ENCODE data around the gene ANO2. TPM values are rescaled to one million over a fixed set of nuclear protein-coding genes. Genes with fewer than 3 reads are reported as not detected.

Gene ANO2
- total RNA-seq, 4 donors from 2014 or later: 0.59 to 51.7 (median 15.1) TPM

DNA sequence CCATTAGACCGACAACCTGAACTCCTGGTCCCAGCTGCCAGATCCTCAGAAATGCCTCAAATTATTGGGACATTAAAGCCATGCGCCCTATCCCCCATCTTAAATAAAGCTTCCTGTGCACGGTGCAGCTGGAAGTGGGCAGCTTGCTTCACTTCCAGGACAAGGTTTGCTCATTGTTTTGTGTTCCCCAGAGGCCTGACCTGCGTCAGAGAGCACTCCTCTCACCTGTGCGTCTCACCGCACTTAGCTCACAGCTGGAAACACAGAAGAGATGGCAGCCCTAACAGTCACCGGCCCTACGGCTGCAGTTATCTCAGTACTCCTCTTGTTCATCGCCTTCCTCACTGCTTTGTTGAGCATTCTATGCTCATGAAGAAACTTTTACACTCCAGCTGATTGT lies 135.5 kb downstream of the ANO2 start:
- intact Hi-C loops (cut with DNase I; ENCODE audit: low total_unique reads): no loop called here
- no peak overlapping the region for H3K27ac ChIP-seq
- H3K36me3 ChIP-seq: no peaks in the 10 kb centered on the region
- TF ChIP-seq CTCF (IDR thresholded peaks at IDR 0.05) (no peak), POLR2A (IDR thresholded peaks at IDR 0.05) (no peak)
- H3K4me3 ChIP-seq: no peak overlapping the region
- no peaks in the 10 kb centered on the region for H3K27me3 ChIP-seq
- no peaks in the 10 kb centered on the region for H3K4me1 ChIP-seq
- DNase-seq: no peak
- no peaks in the 10 kb centered on the region for H3K9me3 ChIP-seq

GRCh38 chr12:5808981-5809380 lies 136.1 kb downstream of the ANO2 start:
- H3K36me3 ChIP-seq: no peaks in the 10 kb centered on the region
- no peaks in the 10 kb centered on the region for H3K9me3 ChIP-seq
- TF ChIP-seq CTCF (IDR thresholded peaks at IDR 0.05): no peak
- no peak for TF ChIP-seq POLR2A (IDR thresholded peaks at IDR 0.05)
- no peaks in the 10 kb centered on the region for H3K27me3 ChIP-seq
- no peak overlapping the region for H3K4me3 ChIP-seq
- no peak overlapping the region for H3K27ac ChIP-seq
- intact Hi-C loops (cut with DNase I; ENCODE audit: low total_unique reads): no loop called here
- no peaks in the 10 kb centered on the region for H3K4me1 ChIP-seq
- no peak for DNase-seq

DNA sequence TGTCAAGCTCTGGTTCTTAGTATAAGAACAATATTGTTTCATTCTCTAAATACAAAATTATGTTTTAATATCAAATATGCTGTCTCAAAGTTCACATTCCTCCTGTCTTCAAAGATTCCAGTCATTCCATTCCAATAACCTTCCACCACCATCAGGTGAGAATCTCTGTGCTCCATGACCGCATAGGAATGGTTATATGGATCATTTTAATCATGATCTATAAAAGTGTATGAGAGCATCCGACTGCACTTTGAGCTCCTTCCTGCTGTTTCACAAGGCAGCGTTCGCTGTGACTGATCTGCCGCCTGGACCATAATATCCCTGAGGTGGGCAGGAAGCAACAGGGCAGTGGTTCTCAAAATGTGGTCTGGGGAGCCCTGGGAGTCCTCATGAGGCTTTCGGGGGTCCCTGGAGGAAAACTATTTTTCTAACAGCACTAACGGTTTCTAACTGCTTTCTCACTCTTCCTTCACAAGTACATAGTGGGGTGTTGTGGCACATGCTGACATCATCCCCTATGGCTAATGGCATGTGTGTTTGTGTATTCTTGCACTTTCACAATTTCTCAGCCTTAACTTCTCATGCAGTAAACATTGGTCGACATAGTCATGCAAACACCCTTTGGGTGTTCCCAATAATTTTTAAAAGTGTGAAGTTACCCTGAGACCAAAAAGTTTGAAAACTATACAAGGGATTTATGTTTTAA lies 137.4 kb downstream of the ANO2 start:
- no peaks in the 10 kb centered on the region for H3K36me3 ChIP-seq
- no peak overlapping the region for H3K27ac ChIP-seq
- no peaks in the 10 kb centered on the region for H3K4me1 ChIP-seq
- no peak for TF ChIP-seq CTCF (IDR thresholded peaks at IDR 0.05)
- no peak for TF ChIP-seq POLR2A (IDR thresholded peaks at IDR 0.05)
- no peak for DNase-seq
- intact Hi-C loops (cut with DNase I; ENCODE audit: low total_unique reads): no loop called here
- H3K9me3 ChIP-seq: no peaks in the 10 kb centered on the region
- no peaks in the 10 kb centered on the region for H3K27me3 ChIP-seq
- H3K4me3 ChIP-seq: no peak overlapping the region

GRCh38 chr12:5807090-5807414 lies 138.0 kb downstream of the ANO2 start:
- intact Hi-C loops (cut with DNase I; ENCODE audit: low total_unique reads): no loop called here
- H3K4me3 ChIP-seq: no peak overlapping the region
- H3K27me3 ChIP-seq: no peaks in the 10 kb centered on the region
- H3K36me3 ChIP-seq: no peaks in the 10 kb centered on the region
- H3K9me3 ChIP-seq: no peaks in the 10 kb centered on the region
- no peaks in the 10 kb centered on the region for H3K4me1 ChIP-seq
- no peak for DNase-seq
- TF ChIP-seq CTCF (IDR thresholded peaks at IDR 0.05): no peak
- no peak for TF ChIP-seq POLR2A (IDR thresholded peaks at IDR 0.05)
- H3K27ac ChIP-seq: no peak overlapping the region

DNA sequence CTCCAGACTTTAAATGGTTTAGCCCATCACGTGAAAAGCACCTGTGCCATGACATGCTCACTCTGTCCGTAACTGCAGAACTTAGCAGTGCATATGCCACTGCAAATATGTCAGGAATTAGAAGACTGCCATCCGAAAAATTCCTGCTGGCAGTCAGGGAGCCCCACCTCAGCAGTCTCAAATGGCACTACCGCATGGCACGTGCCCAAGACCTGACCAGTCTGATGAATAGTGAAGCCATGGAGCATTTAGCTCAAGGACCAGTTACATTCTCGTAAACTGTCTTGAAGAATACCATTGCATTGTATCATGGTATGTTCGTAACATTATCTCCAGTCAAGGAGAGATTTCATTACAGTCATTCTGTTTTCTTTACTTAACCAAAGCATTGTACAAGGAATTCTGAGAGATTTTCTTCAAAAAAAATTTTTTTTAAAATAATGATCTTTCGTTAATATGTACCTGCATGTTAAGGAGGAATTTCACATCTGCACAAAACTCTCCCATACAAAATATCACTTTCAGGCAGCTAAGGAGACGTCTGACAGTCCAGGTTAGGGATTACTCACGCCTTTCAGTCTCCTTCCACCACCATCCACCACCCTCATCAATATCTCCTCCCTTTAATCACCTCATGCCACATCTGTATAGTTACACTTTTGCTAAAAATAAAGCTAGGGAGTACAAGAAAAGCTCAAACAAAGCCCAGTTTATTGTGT lies 138.5 kb downstream of the ANO2 start:
- Histone ChIP-seq H3K27ac (no peak overlapping the region), H3K27me3 (no peaks in the 10 kb centered on the region), H3K4me3 (no peak overlapping the region), H3K9me3 (no peaks in the 10 kb centered on the region), H3K4me1 (no peaks in the 10 kb centered on the region), H3K36me3 (no peaks in the 10 kb centered on the region)
- intact Hi-C loops (cut with DNase I; ENCODE audit: low total_unique reads): no loop called here
- DNase-seq: no peak
- no peak for TF ChIP-seq CTCF (IDR thresholded peaks at IDR 0.05)
- no peak for TF ChIP-seq POLR2A (IDR thresholded peaks at IDR 0.05)

All from uterus (tissue), 4 donors.